ENCODE data around the gene CUEDC1. TPM values are rescaled to one million over a fixed set of nuclear protein-coding genes. Genes with fewer than 3 reads are reported as not detected.

CUEDC1 gene
- total RNA-seq, 1 experiment from 2014 or later = 53.5 TPM

- no peaks in the 10 kb centered on the region for H3K9me3 ChIP-seq (ENCODE audit: low read depth, low read length, poor library complexity, severe bottlenecking)
- H3K4me1 ChIP-seq (ENCODE audit: insufficient read depth, low read length, poor library complexity, severe bottlenecking) = peaks cover 7% of the 10 kb centered on the region
- TF ChIP-seq CTCF (conservative IDR thresholded peaks at IDR 0.05; ENCODE audit: low read depth, low read length) (no peak), EZH2 (IDR thresholded peaks at IDR 0.05; ENCODE audit: borderline replicate concordance, low read depth, low read length, poor library complexity, severe bottlenecking) (no peak)
- ChIA-PET CTCF (no interaction called here), POLR2A (ENCODE audit: low non-redundant PET) (no interaction called here)
- H3K36me3 ChIP-seq (ENCODE audit: insufficient read depth, low read length, poor library complexity, severe bottlenecking) = peaks cover 14% of the 10 kb centered on the region
- H3K27me3 ChIP-seq (replicated peaks; ENCODE audit: insufficient read depth, low read depth, low read length, poor library complexity) = no peaks in the 10 kb centered on the region
- intact Hi-C loops (cut with micrococcal nuclease; ENCODE audit: unreplicated experiment) = no loop called here
- H3K27ac ChIP-seq (ENCODE audit: low read depth, low read length, poor library complexity, severe bottlenecking) = no peak overlapping the region
- no TSS peak for BruUV-seq (replicated peaks)
- no peak for DNase-seq (ENCODE audit: low spot score)
- H3K4me3 ChIP-seq (ENCODE audit: low read depth, low read length, poor library complexity, severe bottlenecking) = no peak overlapping the region
These were observed 88.9 kb downstream of the CUEDC1 start for GRCh38 chr17:57866319-57866718.

GRCh38 chr17:57864273-57864672 lies 90.9 kb downstream of the CUEDC1 start:
- POLR2A ChIA-PET (ENCODE audit: low non-redundant PET) = no interaction called here
- no TSS peak for BruUV-seq (replicated peaks)
- H3K27ac ChIP-seq (ENCODE audit: low read depth, low read length, poor library complexity, severe bottlenecking) = no peak overlapping the region
- intact Hi-C loops (cut with micrococcal nuclease; ENCODE audit: unreplicated experiment) = no loop called here
- no peaks in the 10 kb centered on the region for H3K27me3 ChIP-seq (replicated peaks; ENCODE audit: insufficient read depth, low read depth, low read length, poor library complexity)
- CTCF ChIA-PET = interaction anchor here (0.5 to 0.8 kb wide), 2 partner anchors 11 to 133 kb away, joined by 3 to 4 read pairs; no protein-coding TSS in a partner anchor
- H3K36me3 ChIP-seq (ENCODE audit: insufficient read depth, low read length, poor library complexity, severe bottlenecking) = peaks cover 1% of the 10 kb centered on the region
- H3K4me1 ChIP-seq (ENCODE audit: insufficient read depth, low read length, poor library complexity, severe bottlenecking) = peaks cover 17% of the 10 kb centered on the region
- TF ChIP-seq CTCF (conservative IDR thresholded peaks at IDR 0.05; ENCODE audit: low read depth, low read length) (no peak), EZH2 (IDR thresholded peaks at IDR 0.05; ENCODE audit: borderline replicate concordance, low read depth, low read length, poor library complexity, severe bottlenecking) (no peak)
- no peak overlapping the region for H3K4me3 ChIP-seq (ENCODE audit: low read depth, low read length, poor library complexity, severe bottlenecking)
- DNase-seq (ENCODE audit: low spot score) = no peak
- no peaks in the 10 kb centered on the region for H3K9me3 ChIP-seq (ENCODE audit: low read depth, low read length, poor library complexity, severe bottlenecking)

- no peak for DNase-seq (ENCODE audit: low spot score)
- Histone ChIP-seq H3K27me3 (replicated peaks; ENCODE audit: insufficient read depth, low read depth, low read length, poor library complexity) (no peaks in the 10 kb centered on the region), H3K4me3 (ENCODE audit: low read depth, low read length, poor library complexity, severe bottlenecking) (no peak overlapping the region), H3K9me3 (ENCODE audit: low read depth, low read length, poor library complexity, severe bottlenecking) (no peaks in the 10 kb centered on the region), H3K36me3 (ENCODE audit: insufficient read depth, low read length, poor library complexity, severe bottlenecking) (no peaks in the 10 kb centered on the region), H3K27ac (ENCODE audit: low read depth, low read length, poor library complexity, severe bottlenecking) (no peak overlapping the region), H3K4me1 (ENCODE audit: insufficient read depth, low read length, poor library complexity, severe bottlenecking) (peaks cover 19% of the 10 kb centered on the region)
- BruUV-seq (replicated peaks) = no TSS peak
- POLR2A ChIA-PET (ENCODE audit: low non-redundant PET) = no interaction called here
- intact Hi-C loops (cut with micrococcal nuclease; ENCODE audit: unreplicated experiment) = no loop called here
- CTCF ChIA-PET = interaction anchor here (0.8 kb wide), 1 partner anchor 134 kb away, joined by 4 read pairs; no protein-coding TSS in a partner anchor
- no peak for TF ChIP-seq CTCF (conservative IDR thresholded peaks at IDR 0.05; ENCODE audit: low read depth, low read length)
- no peak for TF ChIP-seq EZH2 (IDR thresholded peaks at IDR 0.05; ENCODE audit: borderline replicate concordance, low read depth, low read length, poor library complexity, severe bottlenecking)
These were observed 92.2 kb downstream of the CUEDC1 start for GRCh38 chr17:57862694-57863667.
